ENCODE results near the gene PDE6B.
A peak's percentile ranks its signal among the peaks of the same experiment; 100 is the strongest.

PDE6B gene

GRCh38 chr4:654871-655463 lies 29.6 kb downstream of the PDE6B start:
- no peak for DNase-seq (ENCODE audit: low read depth in 2 of 2)
- no peak overlapping the region for H3K4me3 ChIP-seq (replicated peaks in 1 of 2; ENCODE audit: low read depth in 2 of 2, low read length in 2 of 2)
- TF ChIP-seq, protein P1, sequence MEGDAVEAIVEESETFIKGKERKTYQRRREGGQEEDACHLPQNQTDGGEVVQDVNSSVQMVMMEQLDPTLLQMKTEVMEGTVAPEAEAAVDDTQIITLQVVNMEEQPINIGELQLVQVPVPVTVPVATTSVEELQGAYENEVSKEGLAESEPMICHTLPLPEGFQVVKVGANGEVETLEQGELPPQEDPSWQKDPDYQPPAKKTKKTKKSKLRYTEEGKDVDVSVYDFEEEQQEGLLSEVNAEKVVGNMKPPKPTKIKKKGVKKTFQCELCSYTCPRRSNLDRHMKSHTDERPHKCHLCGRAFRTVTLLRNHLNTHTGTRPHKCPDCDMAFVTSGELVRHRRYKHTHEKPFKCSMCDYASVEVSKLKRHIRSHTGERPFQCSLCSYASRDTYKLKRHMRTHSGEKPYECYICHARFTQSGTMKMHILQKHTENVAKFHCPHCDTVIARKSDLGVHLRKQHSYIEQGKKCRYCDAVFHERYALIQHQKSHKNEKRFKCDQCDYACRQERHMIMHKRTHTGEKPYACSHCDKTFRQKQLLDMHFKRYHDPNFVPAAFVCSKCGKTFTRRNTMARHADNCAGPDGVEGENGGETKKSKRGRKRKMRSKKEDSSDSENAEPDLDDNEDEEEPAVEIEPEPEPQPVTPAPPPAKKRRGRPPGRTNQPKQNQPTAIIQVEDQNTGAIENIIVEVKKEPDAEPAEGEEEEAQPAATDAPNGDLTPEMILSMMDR (IDR thresholded peaks at IDR 0.05; ENCODE audit: low read depth, low read length) = no peak

DNA sequence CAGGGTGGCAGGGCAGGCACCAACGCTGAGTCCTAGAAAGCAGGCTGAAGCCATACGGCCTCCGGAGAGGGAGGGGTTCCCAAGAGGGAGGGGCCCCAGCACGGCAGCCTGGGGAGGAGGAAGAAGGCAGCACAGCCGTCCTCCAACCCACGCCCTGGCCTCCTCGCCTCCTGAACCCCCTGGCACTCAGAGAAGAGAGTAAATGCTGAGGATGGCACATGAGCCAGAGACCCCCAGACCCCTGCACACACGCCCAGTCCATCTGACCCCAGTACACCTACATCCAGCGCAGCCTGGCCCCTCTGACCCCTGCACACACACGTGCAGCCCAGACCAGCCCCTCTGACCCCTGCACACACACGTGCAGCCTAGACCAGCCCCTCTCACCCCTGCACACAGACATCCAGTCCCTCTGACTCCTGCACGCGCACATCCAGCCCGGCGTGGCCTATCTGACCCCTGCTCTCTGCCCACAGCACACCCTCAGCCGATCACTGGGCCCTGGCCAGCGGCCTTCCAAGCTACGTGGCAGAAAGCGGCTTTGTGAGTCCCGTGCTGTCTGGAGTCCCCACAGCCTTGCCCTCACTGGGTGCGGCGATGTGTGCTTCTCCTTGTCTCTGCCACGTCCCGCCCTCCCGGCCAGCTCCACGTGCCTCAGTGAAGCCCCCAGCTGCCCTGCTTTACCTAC lies 30.2 kb downstream of the PDE6B start:
- DNase-seq (ENCODE audit: low read depth in 2 of 2) = no peak
- TF ChIP-seq, protein P1 (IDR thresholded peaks at IDR 0.05; ENCODE audit: low read depth, low read length) = no peak
- no peak overlapping the region for H3K4me3 ChIP-seq (replicated peaks in 1 of 2; ENCODE audit: low read depth in 2 of 2, low read length in 2 of 2)

DNA sequence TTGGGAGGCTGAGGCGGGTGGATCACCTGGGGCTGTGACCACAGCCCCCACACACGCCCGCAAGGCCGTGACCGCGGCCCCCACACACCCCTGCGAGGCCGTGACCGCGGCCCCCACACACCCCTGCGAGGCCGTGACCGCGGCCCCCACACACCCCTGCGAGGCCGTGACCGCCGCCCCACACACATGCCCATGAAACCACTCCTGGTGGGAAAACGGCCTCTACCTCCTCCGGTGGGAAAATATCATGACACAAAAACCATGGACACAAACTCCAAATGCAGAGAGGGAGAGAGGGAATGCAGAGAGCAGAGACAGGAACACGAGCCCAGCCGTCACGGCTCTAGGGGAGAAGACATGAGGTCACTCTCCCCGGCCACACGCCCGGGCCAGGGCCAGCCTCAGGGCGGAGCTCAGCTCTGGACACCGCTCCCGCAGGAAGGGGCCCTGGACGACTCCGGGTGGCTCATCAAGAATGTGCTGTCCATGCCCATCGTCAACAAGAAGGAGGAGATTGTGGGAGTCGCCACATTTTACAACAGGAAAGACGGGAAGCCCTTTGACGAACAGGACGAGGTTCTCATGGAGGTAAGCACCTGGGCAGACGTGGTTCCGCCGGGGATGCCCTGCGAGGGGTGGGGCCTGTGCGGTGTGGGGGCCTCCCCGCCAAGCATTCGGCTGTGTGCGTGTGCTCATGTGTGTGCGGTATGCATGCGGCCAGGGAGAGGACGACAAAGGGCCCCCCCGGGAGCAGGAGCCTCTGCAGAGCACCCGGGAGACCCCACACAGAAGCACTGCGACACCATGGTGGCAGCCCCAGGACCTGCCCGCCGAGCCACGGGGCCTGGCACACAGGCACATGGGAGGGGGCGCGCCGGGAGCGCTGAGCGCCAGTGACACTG lies 31.3 kb downstream of the PDE6B start:
- TF ChIP-seq, protein P1 (IDR thresholded peaks at IDR 0.05; ENCODE audit: low read depth, low read length) = no peak
- peak in 1 of 2 donors; percentile 8 for DNase-seq (ENCODE audit: low read depth in 2 of 2)
- no peak overlapping the region for H3K4me3 ChIP-seq (replicated peaks in 1 of 2; ENCODE audit: low read depth in 2 of 2, low read length in 2 of 2)

- H3K4me3 ChIP-seq (replicated peaks in 1 of 2; ENCODE audit: low read depth in 2 of 2, low read length in 2 of 2) = no peak overlapping the region
- no peak for DNase-seq (ENCODE audit: low read depth in 2 of 2)
- TF ChIP-seq, protein P1 (IDR thresholded peaks at IDR 0.05; ENCODE audit: low read depth, low read length) = no peak
These were observed 32.0 kb downstream of the PDE6B start for GRCh38 chr4:657338-657833.

- TF ChIP-seq, protein P1 (IDR thresholded peaks at IDR 0.05; ENCODE audit: low read depth, low read length) = no peak
- H3K4me3 ChIP-seq (replicated peaks in 1 of 2; ENCODE audit: low read depth in 2 of 2, low read length in 2 of 2) = no peak overlapping the region
- no peak for DNase-seq (ENCODE audit: low read depth in 2 of 2)
These were observed 32.7 kb downstream of the PDE6B start for GRCh38 chr4:657834-658667.

All from cardiac fibroblast (primary cell).